Measurements from ENCODE around the gene RREB1.

DNA sequence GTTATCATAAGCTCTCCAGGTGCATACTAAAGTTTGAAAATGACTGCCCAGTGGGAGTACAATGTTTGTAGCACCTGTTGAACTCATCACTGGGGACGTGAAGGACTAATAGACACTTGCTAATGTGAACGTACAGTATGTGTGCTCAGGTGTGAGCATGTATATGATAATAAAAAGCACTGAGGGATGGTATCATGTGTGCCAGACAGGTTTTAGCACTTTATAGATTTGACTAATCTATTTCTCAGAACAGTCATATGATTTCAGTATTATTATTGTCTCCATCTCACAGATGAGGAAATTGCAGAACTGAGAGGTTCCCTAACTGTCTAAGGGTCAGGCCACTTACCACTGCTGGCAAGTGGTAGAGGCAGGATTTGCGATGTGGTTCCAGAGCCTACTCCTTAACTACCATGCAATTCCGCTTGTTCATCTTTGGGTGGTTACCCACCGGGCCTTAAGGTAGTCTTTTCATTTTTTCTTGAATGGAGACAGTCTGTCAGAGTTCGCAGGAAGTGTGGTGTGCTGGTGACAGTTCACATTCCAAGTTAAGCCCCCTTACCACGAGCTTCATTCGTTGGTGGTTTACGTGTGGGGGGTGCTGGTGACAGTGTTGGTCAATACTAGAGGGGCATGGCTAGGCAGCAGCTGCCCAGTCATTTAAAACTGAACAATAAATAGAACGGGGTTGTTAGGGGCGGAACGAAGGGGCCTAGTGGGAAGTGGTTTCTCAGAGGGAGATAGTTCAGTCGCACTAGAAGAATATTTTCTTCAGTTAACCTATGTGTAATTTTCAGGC is 46.8 kb downstream of the RREB1 start:
- TF ChIP-seq POLR2AphosphoS5 (IDR thresholded peaks at IDR 0.05): no peak
- TF ChIP-seq, protein P1, sequence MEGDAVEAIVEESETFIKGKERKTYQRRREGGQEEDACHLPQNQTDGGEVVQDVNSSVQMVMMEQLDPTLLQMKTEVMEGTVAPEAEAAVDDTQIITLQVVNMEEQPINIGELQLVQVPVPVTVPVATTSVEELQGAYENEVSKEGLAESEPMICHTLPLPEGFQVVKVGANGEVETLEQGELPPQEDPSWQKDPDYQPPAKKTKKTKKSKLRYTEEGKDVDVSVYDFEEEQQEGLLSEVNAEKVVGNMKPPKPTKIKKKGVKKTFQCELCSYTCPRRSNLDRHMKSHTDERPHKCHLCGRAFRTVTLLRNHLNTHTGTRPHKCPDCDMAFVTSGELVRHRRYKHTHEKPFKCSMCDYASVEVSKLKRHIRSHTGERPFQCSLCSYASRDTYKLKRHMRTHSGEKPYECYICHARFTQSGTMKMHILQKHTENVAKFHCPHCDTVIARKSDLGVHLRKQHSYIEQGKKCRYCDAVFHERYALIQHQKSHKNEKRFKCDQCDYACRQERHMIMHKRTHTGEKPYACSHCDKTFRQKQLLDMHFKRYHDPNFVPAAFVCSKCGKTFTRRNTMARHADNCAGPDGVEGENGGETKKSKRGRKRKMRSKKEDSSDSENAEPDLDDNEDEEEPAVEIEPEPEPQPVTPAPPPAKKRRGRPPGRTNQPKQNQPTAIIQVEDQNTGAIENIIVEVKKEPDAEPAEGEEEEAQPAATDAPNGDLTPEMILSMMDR (IDR thresholded peaks at IDR 0.05): no peak

Measured in upper lobe of left lung (tissue), 4 donors.